B cell (primary cell): ENCODE data around the gene NDUFV3.
"Not testable (repeated sequence)": the region's sequence is repeated elsewhere in the genome, so short reads cannot be mapped to it uniquely, and the experiment has no call there.

Experiments
- EZH2 ChIP-seq: IDR thresholded peaks from 2 replicates; pipeline ENCODE4 v1.6.1; 2012; ENCODE audit warnings: borderline replicate concordance, low read depth, mild to moderate bottlenecking, moderate library complexity, low read length; ENCODE audit not compliant: insufficient read depth, poor library complexity, severe bottlenecking
- TF ChIP-seq, protein P1 (sequence below): fragments of 200-600 bp; IDR thresholded peaks from one replicate; pipeline ENCODE4 v1.8.0; 2022; ENCODE audit warnings: antibody characterized with exemption, mild to moderate bottlenecking

GRCh38 chr21:42951193-42951592 lies 58.1 kb downstream of the NDUFV3 start:
- TF ChIP-seq, protein P1, sequence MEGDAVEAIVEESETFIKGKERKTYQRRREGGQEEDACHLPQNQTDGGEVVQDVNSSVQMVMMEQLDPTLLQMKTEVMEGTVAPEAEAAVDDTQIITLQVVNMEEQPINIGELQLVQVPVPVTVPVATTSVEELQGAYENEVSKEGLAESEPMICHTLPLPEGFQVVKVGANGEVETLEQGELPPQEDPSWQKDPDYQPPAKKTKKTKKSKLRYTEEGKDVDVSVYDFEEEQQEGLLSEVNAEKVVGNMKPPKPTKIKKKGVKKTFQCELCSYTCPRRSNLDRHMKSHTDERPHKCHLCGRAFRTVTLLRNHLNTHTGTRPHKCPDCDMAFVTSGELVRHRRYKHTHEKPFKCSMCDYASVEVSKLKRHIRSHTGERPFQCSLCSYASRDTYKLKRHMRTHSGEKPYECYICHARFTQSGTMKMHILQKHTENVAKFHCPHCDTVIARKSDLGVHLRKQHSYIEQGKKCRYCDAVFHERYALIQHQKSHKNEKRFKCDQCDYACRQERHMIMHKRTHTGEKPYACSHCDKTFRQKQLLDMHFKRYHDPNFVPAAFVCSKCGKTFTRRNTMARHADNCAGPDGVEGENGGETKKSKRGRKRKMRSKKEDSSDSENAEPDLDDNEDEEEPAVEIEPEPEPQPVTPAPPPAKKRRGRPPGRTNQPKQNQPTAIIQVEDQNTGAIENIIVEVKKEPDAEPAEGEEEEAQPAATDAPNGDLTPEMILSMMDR, result not testable (repeated sequence)
- TF ChIP-seq EZH2, result not testable (repeated sequence)
